ENCODE measurements around the gene LENG8. TPM values are rescaled to one million over a fixed set of nuclear protein-coding genes. Genes with fewer than 3 reads are reported as not detected.

LENG8 gene
- total RNA-seq, 1 experiment from 2014 or later: 55.5 TPM

- Histone ChIP-seq H3K4me1 (ENCODE audit: insufficient read depth, low read length) (peaks cover 14% of the 10 kb centered on the region), H2AFZ (ENCODE audit: low read length) (no peak overlapping the region), H3K4me3 (ENCODE audit: low read length) (no peak overlapping the region), H3K36me3 (ENCODE audit: low read depth, low read length) (peaks cover 70% of the 10 kb centered on the region), H3K79me2 (ENCODE audit: low read length) (peaks cover 72% of the 10 kb centered on the region), H3K27ac (ENCODE audit: low read length) (no peak overlapping the region), H3K9me2 (replicated peaks; ENCODE audit: low read length) (no peaks in the 10 kb centered on the region), H3K9ac (ENCODE audit: low read length) (no peak overlapping the region), H3K27me3 (ENCODE audit: low read length) (no peaks in the 10 kb centered on the region), H3K4me2 (ENCODE audit: low read length) (no peak overlapping the region), H4K20me1 (ENCODE audit: low read length) (peaks cover 27% of the 10 kb centered on the region), H3F3A (ENCODE audit: low read length, unreplicated experiment) (no peaks in the 10 kb centered on the region), H3K9me3 (ENCODE audit: low read length) (no peaks in the 10 kb centered on the region)
- ChIA-PET POLR2A (ENCODE audit: unreplicated experiment) (interaction anchor here (0.6 to 0.7 kb wide), 2 partner anchors 181 to 345 kb away, joined by 4 to 6 read pairs; no protein-coding TSS in a partner anchor), CTCF (no interaction called here)
- BruUV-seq (replicated peaks): no TSS peak
- DNase-seq: no peak
- TF ChIP-seq EZH2phosphoT487 (IDR thresholded peaks at IDR 0.05; ENCODE audit: borderline replicate concordance, low read length): no peak
- TF ChIP-seq, protein P1, sequence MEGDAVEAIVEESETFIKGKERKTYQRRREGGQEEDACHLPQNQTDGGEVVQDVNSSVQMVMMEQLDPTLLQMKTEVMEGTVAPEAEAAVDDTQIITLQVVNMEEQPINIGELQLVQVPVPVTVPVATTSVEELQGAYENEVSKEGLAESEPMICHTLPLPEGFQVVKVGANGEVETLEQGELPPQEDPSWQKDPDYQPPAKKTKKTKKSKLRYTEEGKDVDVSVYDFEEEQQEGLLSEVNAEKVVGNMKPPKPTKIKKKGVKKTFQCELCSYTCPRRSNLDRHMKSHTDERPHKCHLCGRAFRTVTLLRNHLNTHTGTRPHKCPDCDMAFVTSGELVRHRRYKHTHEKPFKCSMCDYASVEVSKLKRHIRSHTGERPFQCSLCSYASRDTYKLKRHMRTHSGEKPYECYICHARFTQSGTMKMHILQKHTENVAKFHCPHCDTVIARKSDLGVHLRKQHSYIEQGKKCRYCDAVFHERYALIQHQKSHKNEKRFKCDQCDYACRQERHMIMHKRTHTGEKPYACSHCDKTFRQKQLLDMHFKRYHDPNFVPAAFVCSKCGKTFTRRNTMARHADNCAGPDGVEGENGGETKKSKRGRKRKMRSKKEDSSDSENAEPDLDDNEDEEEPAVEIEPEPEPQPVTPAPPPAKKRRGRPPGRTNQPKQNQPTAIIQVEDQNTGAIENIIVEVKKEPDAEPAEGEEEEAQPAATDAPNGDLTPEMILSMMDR (conservative IDR thresholded peaks at IDR 0.05; ENCODE audit: low read depth, low read length): no peak
- TF ChIP-seq EZH2 (IDR thresholded peaks at IDR 0.05; ENCODE audit: low read length, unreplicated experiment): no peak
- intact Hi-C loops (cut with micrococcal nuclease): no loop called here
- ATAC-seq: no peak
Measured at GRCh38 chr19:54458648-54459281, 9.8 kb downstream of the LENG8 start.

GRCh38 chr19:54459282-54460229 is 10.6 kb downstream of the LENG8 start:
- Histone ChIP-seq H2AFZ (ENCODE audit: low read length) (no peak overlapping the region), H3K27ac (ENCODE audit: low read length) (no peak overlapping the region), H3K9me2 (replicated peaks; ENCODE audit: low read length) (no peaks in the 10 kb centered on the region), H3K4me2 (ENCODE audit: low read length) (no peak overlapping the region), H4K20me1 (ENCODE audit: low read length) (peaks cover 24% of the 10 kb centered on the region), H3K4me3 (ENCODE audit: low read length) (no peak overlapping the region), H3K27me3 (ENCODE audit: low read length) (no peaks in the 10 kb centered on the region), H3K9ac (ENCODE audit: low read length) (no peak overlapping the region), H3K36me3 (ENCODE audit: low read depth, low read length) (peaks cover 62% of the 10 kb centered on the region), H3K9me3 (ENCODE audit: low read length) (no peaks in the 10 kb centered on the region), H3K79me2 (ENCODE audit: low read length) (peaks cover 64% of the 10 kb centered on the region), H3F3A (ENCODE audit: low read length, unreplicated experiment) (no peaks in the 10 kb centered on the region), H3K4me1 (ENCODE audit: insufficient read depth, low read length) (peaks cover 14% of the 10 kb centered on the region)
- ATAC-seq: no peak
- CTCF ChIA-PET: no interaction called here
- intact Hi-C loops (cut with micrococcal nuclease): no loop called here
- BruUV-seq (replicated peaks): no TSS peak
- POLR2A ChIA-PET (ENCODE audit: unreplicated experiment): interaction anchor here (0.7 kb wide), 1 partner anchor 346 kb away, joined by 6 read pairs; no protein-coding TSS in a partner anchor
- DNase-seq: no peak
- TF ChIP-seq, protein P1 (conservative IDR thresholded peaks at IDR 0.05; ENCODE audit: low read depth, low read length): no peak
- TF ChIP-seq EZH2 (IDR thresholded peaks at IDR 0.05; ENCODE audit: low read length, unreplicated experiment): no peak
- no peak for TF ChIP-seq EZH2phosphoT487 (IDR thresholded peaks at IDR 0.05; ENCODE audit: borderline replicate concordance, low read length)

Data from PC-3 (cell line).